ENCODE measurements around the gene ZNF577.

DNA sequence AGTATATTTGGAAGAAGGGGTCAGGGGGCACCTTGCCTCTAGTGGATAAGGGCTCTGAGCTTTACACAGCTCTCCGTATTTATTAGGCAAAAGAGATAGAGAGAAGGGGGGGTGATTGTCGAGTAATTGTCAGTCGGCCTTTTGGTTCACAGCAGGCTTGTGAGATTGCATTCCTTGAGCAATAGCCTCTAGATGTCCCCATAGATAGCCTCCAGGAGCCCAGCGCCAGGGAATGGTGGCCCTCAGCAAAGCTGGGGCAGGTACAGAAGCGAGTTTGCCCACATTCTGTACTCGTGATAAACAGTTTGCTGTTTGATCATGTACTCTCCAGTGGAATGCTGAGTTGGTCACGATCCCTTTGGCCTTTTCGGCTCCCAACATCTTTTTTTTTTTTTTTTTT lies 44.2 kb upstream of the ZNF577 start:
- TF ChIP-seq, protein P1, sequence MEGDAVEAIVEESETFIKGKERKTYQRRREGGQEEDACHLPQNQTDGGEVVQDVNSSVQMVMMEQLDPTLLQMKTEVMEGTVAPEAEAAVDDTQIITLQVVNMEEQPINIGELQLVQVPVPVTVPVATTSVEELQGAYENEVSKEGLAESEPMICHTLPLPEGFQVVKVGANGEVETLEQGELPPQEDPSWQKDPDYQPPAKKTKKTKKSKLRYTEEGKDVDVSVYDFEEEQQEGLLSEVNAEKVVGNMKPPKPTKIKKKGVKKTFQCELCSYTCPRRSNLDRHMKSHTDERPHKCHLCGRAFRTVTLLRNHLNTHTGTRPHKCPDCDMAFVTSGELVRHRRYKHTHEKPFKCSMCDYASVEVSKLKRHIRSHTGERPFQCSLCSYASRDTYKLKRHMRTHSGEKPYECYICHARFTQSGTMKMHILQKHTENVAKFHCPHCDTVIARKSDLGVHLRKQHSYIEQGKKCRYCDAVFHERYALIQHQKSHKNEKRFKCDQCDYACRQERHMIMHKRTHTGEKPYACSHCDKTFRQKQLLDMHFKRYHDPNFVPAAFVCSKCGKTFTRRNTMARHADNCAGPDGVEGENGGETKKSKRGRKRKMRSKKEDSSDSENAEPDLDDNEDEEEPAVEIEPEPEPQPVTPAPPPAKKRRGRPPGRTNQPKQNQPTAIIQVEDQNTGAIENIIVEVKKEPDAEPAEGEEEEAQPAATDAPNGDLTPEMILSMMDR (IDR thresholded peaks at IDR 0.05; ENCODE audit: insufficient read depth, low read length): no peak
- no peak for TF ChIP-seq POLR2AphosphoS5 (IDR thresholded peaks at IDR 0.05; ENCODE audit: low read depth)
